ENCODE results near the gene HDHD3.

The HDHD3 gene

DNA sequence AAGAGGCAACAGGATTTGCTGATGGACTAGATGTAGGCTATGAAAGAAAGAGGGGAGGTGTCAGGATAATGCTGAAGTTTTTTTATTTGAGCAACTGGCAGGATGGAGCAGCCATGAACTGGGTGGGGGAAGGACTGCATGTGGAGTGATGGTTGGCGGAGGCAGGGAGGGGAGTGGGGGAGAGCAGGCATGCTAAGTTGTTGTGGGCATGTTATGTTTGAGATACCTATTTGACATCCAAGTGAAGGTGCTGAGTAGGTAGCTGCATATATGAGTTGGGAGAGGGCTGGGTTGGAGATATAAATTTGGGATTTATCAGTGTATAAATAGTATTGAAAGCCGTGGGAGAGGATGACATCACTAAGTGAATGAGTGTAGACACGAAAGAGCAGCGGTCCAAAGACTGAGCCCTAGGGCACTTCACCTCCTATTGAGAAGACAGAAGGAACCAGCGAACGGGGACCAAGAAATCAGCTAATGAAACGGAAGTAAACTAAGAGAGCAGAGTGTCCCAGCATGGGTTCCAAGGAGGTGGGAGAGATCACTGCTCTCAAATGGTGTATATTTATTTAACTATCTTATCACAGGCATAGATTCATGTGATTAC lies 20.0 kb downstream of the HDHD3 start:
- H3K9me3 Mint-ChIP-seq: no peaks in the 10 kb centered on the region
- no peak for ATAC-seq
- peaks cover 11% of the 10 kb centered on the region for H3K4me1 Mint-ChIP-seq
- no peak overlapping the region for H3K27ac Mint-ChIP-seq
- H3K36me3 Mint-ChIP-seq: no peaks in the 10 kb centered on the region
- H3K27me3 Mint-ChIP-seq: peaks cover 13% of the 10 kb centered on the region
- no peak overlapping the region for H3K4me3 Mint-ChIP-seq

DNA sequence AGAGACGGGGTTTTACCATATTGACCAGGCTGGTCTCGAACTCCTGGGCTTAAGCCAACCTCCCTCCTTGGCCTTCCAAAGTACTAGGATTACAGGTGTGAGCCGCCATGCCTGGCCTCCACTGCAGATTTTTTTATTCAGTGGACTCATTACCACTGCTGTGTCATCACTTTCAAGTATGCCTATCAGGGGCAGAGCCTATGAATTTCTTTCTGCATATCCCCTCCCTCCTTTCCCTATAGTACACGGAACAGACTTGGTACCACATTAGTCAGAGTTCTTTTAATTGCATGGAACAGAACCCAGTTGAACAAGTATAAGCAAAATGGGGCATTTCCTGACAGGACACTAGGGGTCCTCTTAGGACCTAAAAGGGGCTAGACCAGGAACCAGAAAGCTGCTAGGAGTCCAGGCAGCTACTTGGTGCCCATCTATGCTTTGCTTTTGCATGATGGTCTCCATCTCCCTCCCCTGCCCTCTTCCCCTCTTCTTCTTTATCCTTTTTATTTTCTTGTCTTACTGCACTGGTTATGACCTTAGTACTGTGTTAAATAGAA lies 21.7 kb downstream of the HDHD3 start:
- no peaks in the 10 kb centered on the region for H3K36me3 Mint-ChIP-seq
- H3K27ac Mint-ChIP-seq: no peak overlapping the region
- H3K27me3 Mint-ChIP-seq: peaks cover 23% of the 10 kb centered on the region
- no peak for ATAC-seq
- H3K4me1 Mint-ChIP-seq: peaks cover 25% of the 10 kb centered on the region
- no peaks in the 10 kb centered on the region for H3K9me3 Mint-ChIP-seq
- H3K4me3 Mint-ChIP-seq: no peak overlapping the region

DNA sequence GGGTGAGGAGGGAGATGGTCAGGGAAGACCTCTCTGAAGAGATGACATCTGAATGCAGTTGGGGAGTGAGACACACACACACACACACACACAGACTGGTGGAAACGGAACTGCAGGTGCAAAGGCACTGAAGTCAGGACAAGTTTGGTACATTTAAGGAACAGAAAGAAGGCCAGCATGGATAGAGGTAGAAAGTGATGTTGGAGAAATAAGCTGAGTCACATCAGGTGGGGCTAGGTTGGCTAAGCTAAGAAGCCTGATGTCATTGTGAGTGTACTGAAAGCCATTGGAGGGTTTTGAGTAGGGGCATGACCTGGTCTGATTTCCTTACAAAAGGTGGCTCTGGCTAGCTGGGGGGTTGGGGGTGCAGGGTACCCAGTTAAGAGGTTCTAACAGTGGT lies 24.4 kb downstream of the HDHD3 start:
- Mint-ChIP-seq H3K27ac (no peak overlapping the region), H3K27me3 (peaks cover 26% of the 10 kb centered on the region), H3K4me1 (peaks cover 29% of the 10 kb centered on the region), H3K4me3 (no peak overlapping the region), H3K9me3 (no peaks in the 10 kb centered on the region), H3K36me3 (no peaks in the 10 kb centered on the region)
- no peak for ATAC-seq

GRCh38 chr9:113352006-113352405 lies 24.8 kb downstream of the HDHD3 start:
- no peak overlapping the region for H3K27ac Mint-ChIP-seq
- ATAC-seq: no peak
- no peaks in the 10 kb centered on the region for H3K9me3 Mint-ChIP-seq
- H3K36me3 Mint-ChIP-seq: no peaks in the 10 kb centered on the region
- peaks cover 26% of the 10 kb centered on the region for H3K27me3 Mint-ChIP-seq
- H3K4me3 Mint-ChIP-seq: no peak overlapping the region
- peaks cover 29% of the 10 kb centered on the region for H3K4me1 Mint-ChIP-seq

DNA sequence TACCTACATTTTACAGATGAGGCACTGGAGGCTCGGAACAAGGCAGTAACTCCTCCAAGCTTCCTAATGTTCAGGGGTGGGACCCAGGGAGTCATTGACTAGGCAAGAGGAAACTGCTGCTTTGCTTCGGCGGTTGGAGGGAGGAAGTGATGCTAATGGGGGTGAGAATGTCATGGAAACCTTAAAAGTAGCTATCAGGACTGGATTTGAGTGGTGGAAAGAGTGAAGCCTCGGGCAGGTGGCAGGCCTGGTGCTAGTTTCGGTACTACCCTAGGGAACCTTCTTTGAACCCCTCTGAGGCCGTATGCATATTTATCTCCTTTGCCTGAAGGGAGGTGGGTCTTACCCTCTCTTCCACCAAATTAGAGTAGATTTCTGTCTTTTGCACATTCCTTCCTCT lies 25.8 kb downstream of the HDHD3 start:
- H3K4me1 Mint-ChIP-seq: peaks cover 29% of the 10 kb centered on the region

DNA sequence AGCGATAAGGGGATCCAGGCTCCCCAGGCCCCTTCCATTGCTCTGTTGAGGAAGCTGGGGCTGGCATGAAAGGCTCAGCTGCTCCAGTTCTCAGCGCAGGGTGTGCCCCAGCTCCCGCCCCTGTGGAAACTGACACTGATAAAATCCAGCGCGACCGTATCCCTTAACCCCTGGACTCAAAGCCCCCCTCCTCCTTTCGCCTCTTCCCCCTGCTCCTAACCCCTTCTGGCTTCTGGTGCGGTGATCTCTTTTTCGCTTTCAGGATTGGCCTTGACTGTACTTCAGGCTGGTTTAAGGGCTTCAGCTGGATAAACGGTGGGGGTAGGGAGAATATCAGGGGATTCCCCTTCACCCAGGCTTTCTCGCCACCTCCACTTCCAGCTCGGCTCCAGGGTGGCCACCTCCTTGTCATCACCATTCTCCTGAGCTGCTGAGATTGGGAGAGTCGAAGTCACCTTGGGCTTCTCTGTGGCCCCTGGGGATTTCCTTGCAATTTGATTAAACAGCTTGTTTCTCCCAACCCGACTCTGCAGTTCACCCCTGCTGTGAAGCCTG lies 26.6 kb downstream of the HDHD3 start:
- Mint-ChIP-seq H3K4me3 (peak overlapping the region; percentile 77), H3K9me3 (no peaks in the 10 kb centered on the region), H3K27me3 (peaks cover 26% of the 10 kb centered on the region), H3K36me3 (no peaks in the 10 kb centered on the region), H3K4me1 (peaks cover 29% of the 10 kb centered on the region), H3K27ac (peak overlapping the region; percentile 62)
- ATAC-seq: no peak

More for the DNA sequence above, 25.8 kb downstream of the HDHD3 start:
- peaks cover 26% of the 10 kb centered on the region for H3K27me3 Mint-ChIP-seq
- no peaks in the 10 kb centered on the region for H3K36me3 Mint-ChIP-seq
- H3K4me3 Mint-ChIP-seq: peak overlapping the region; percentile 77
- no peak overlapping the region for H3K27ac Mint-ChIP-seq
- H3K9me3 Mint-ChIP-seq: no peaks in the 10 kb centered on the region
- peak; percentile 76 for ATAC-seq

GRCh38 chr9:113349445-113350094 lies 27.2 kb downstream of the HDHD3 start, which contains the start of gene BSPRY:
TSS of gene BSPRY (plus strand) at chr9:113349541. CDS start at chr9:113349580, 39 bp downstream.
- Mint-ChIP-seq H3K9me3 (no peaks in the 10 kb centered on the region), H3K4me1 (peaks cover 29% of the 10 kb centered on the region), H3K36me3 (no peaks in the 10 kb centered on the region), H3K27me3 (peaks cover 26% of the 10 kb centered on the region), H3K27ac (peak within 1 kb of the TSS; percentile 62), H3K4me3 (peak within 1 kb of the TSS; percentile 77)
- ATAC-seq: peak; percentile 63

GRCh38 chr9:113349066-113349444 lies 27.7 kb downstream of the HDHD3 start:
- H3K36me3 Mint-ChIP-seq: no peaks in the 10 kb centered on the region
- H3K4me1 Mint-ChIP-seq: peaks cover 29% of the 10 kb centered on the region
- peak overlapping the region; percentile 74 for H3K4me3 Mint-ChIP-seq
- no peak for ATAC-seq
- H3K27ac Mint-ChIP-seq: no peak overlapping the region
- peaks cover 26% of the 10 kb centered on the region for H3K27me3 Mint-ChIP-seq
- H3K9me3 Mint-ChIP-seq: no peaks in the 10 kb centered on the region

GRCh38 chr9:113348437-113348836 lies 28.3 kb downstream of the HDHD3 start:
- ATAC-seq: no peak
- H3K4me3 Mint-ChIP-seq: no peak overlapping the region
- peaks cover 26% of the 10 kb centered on the region for H3K27me3 Mint-ChIP-seq
- no peaks in the 10 kb centered on the region for H3K9me3 Mint-ChIP-seq
- H3K4me1 Mint-ChIP-seq: peaks cover 29% of the 10 kb centered on the region
- H3K36me3 Mint-ChIP-seq: no peaks in the 10 kb centered on the region
- no peak overlapping the region for H3K27ac Mint-ChIP-seq

GRCh38 chr9:113345671-113346070 lies 31.1 kb downstream of the HDHD3 start:
- Mint-ChIP-seq H3K9me3 (no peaks in the 10 kb centered on the region), H3K36me3 (no peaks in the 10 kb centered on the region), H3K4me1 (peaks cover 11% of the 10 kb centered on the region), H3K27me3 (peaks cover 9% of the 10 kb centered on the region), H3K27ac (no peak overlapping the region), H3K4me3 (no peak overlapping the region)
- ATAC-seq: no peak

- H3K36me3 Mint-ChIP-seq: no peaks in the 10 kb centered on the region
- peaks cover 11% of the 10 kb centered on the region for H3K4me1 Mint-ChIP-seq
- H3K9me3 Mint-ChIP-seq: no peaks in the 10 kb centered on the region
- H3K27ac Mint-ChIP-seq: no peak overlapping the region
- H3K4me3 Mint-ChIP-seq: no peak overlapping the region
- H3K27me3 Mint-ChIP-seq: peaks cover 4% of the 10 kb centered on the region
- no peak for ATAC-seq
Observed at GRCh38 chr9:113345190-113345589, 31.6 kb downstream of the HDHD3 start.

GRCh38 chr9:113343732-113344231 lies 33.0 kb downstream of the HDHD3 start:
- Mint-ChIP-seq H3K36me3 (no peaks in the 10 kb centered on the region), H3K4me1 (peaks cover 15% of the 10 kb centered on the region), H3K27me3 (peaks cover 8% of the 10 kb centered on the region), H3K27ac (no peak overlapping the region), H3K4me3 (no peak overlapping the region), H3K9me3 (no peaks in the 10 kb centered on the region)
- no peak for ATAC-seq

GRCh38 chr9:113341712-113342410 lies 34.9 kb downstream of the HDHD3 start:
- Mint-ChIP-seq H3K4me1 (peaks cover 15% of the 10 kb centered on the region), H3K4me3 (no peak overlapping the region), H3K27me3 (peaks cover 10% of the 10 kb centered on the region), H3K27ac (no peak overlapping the region), H3K36me3 (no peaks in the 10 kb centered on the region), H3K9me3 (no peaks in the 10 kb centered on the region)
- ATAC-seq: no peak

- H3K27me3 Mint-ChIP-seq: peaks cover 10% of the 10 kb centered on the region
- H3K36me3 Mint-ChIP-seq: no peaks in the 10 kb centered on the region
- peak; percentile 97 for ATAC-seq
- peaks cover 15% of the 10 kb centered on the region for H3K4me1 Mint-ChIP-seq
- H3K4me3 Mint-ChIP-seq: peak within 1 kb of the TSS; percentile 91
- H3K27ac Mint-ChIP-seq: peak within 1 kb of the TSS; percentile 69
- no peaks in the 10 kb centered on the region for H3K9me3 Mint-ChIP-seq
Observed at GRCh38 chr9:113340011-113340699, 36.6 kb downstream of the HDHD3 start, which contains the start of gene WDR31. TSS of gene WDR31 (minus strand) at chr9:113340275. CDS start at chr9:113332022, 8,253 bp downstream.
